Loucy (cell line): Measurements from ENCODE around the gene FAM167B.

Source experiments
- H2AFZ ChIP-seq: fragments of 200-600 bp; sonication (generic); 2 replicates; pipeline ENCODE4 v1.6.0; 2016; ENCODE audit warnings: antibody characterized with exemption, mild to moderate bottlenecking, low read length, moderate library complexity
- H3F3A ChIP-seq: fragments of 200-600 bp; 2 replicates; pipeline ENCODE4 v1.6.0; 2016; ENCODE audit warnings: antibody characterized with exemption, low read depth, mild to moderate bottlenecking
- H3K27me3 ChIP-seq: fragments of 200-600 bp; sonication (generic); 2 replicates; pipeline ENCODE4 v1.6.1; 2014; ENCODE audit warnings: low read length, mild to moderate bottlenecking; ENCODE audit not compliant: insufficient read depth, poor library complexity, severe bottlenecking
- H3K36me3 ChIP-seq: fragments of 200-600 bp; sonication (generic); 2 replicates; pipeline ENCODE4 v1.6.1; 2016; ENCODE audit warnings: low read length; ENCODE audit not compliant: insufficient read depth
- H3K4me1 ChIP-seq: fragments of 200-600 bp; sonication (generic); 2 replicates; pipeline ENCODE4 v1.5.1; 2014; ENCODE audit warnings: low read length, mild to moderate bottlenecking; ENCODE audit not compliant: insufficient read depth, poor library complexity, severe bottlenecking
- H3K4me2 ChIP-seq: fragments of 200-600 bp; sonication (generic); 2 replicates; pipeline ENCODE4 v1.6.0; 2014; ENCODE audit warnings: antibody characterized with exemption, low read length, low read depth, mild to moderate bottlenecking; ENCODE audit not compliant: poor library complexity, severe bottlenecking
- H3K4me3 ChIP-seq: fragments of 200-600 bp; sonication (generic); 2 replicates; pipeline ENCODE4 v1.5.1; 2014; ENCODE audit warnings: low read length, mild to moderate bottlenecking, mixed read lengths; ENCODE audit not compliant: poor library complexity, severe bottlenecking
- H3K79me2 ChIP-seq: fragments of 200-600 bp; sonication (generic); 2 replicates; pipeline ENCODE4 v1.6.1; 2014; ENCODE audit warnings: low read length; ENCODE audit not compliant: insufficient read depth
- H3K9ac ChIP-seq: fragments of 200-600 bp; sonication (generic); 2 replicates; pipeline ENCODE4 v1.6.0; 2014; ENCODE audit warnings: mild to moderate bottlenecking, low read depth, low read length, moderate library complexity; ENCODE audit not compliant: poor library complexity, severe bottlenecking
- H3K9me2 ChIP-seq: fragments of 200-600 bp; sonication (generic); replicated peaks from 2 replicates; pipeline ENCODE4 v1.6.1; 2016; ENCODE audit warnings: low read depth, low read length, mixed read lengths
- H3K9me3 ChIP-seq: fragments of 200-600 bp; sonication (generic); 2 replicates; pipeline ENCODE4 v1.6.1; 2014; ENCODE audit warnings: mild to moderate bottlenecking, antibody characterized with exemption, low read length, low read depth; ENCODE audit not compliant: insufficient read depth
- H4K20me1 ChIP-seq: fragments of 200-600 bp; sonication (generic); 2 replicates; pipeline ENCODE4 v1.6.0; 2014; ENCODE audit warnings: antibody characterized with exemption, low read length, mild to moderate bottlenecking; ENCODE audit not compliant: insufficient read depth, poor library complexity, severe bottlenecking
- CTCF ChIP-seq: fragments of 200-600 bp; sonication (generic); conservative IDR thresholded peaks from 2 replicates; pipeline ENCODE4 v1.5.1; 2014; ENCODE audit warnings: mild to moderate bottlenecking, antibody characterized with exemption, low read length
- EZH2phosphoT487 ChIP-seq: fragments of 200-600 bp; IDR thresholded peaks from 2 replicates; pipeline ENCODE4 v1.6.1; 2018; ENCODE audit warnings: antibody characterized with exemption, mild to moderate bottlenecking, moderate library complexity, borderline replicate concordance

FAM167B gene

DNA sequence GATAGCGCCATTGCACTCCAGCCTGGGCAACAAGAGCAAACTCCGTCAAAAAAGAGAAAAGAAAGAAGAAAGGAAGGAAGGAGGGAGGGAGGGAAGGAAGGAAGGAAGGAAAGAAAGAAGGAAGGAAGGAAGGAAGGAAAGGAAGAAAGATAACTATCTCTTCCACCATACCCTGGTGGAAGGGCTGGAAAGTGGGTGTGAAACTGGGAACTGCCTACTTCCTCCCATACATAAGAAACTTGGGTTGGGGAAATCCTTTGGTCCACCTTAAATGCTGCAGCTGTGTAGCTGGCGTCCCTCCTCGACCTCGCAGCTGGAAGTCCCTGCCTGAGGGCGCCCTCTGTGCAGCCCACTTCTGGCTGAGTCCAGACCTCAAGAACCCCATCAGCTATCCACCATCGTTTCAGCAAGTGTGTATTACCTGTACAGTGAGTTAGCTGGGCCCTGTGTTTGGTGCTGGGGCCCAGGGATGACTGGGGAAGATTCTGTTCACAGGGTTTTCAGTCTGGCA is 4.6 kb upstream of the FAM167B start:
- H3K4me1 ChIP-seq: peaks cover under 1% of the 10 kb centered on the region
- TF ChIP-seq EZH2phosphoT487 (no peak), CTCF (no peak)
- H3K4me3 ChIP-seq: no peak overlapping the region
- no peaks in the 10 kb centered on the region for H3K79me2 ChIP-seq
- no peak overlapping the region for H3K9ac ChIP-seq
- peaks cover 3% of the 10 kb centered on the region; the same call in 1 of the 2 replicates for H3F3A ChIP-seq
- H2AFZ ChIP-seq: no peak overlapping the region
- no peaks in the 10 kb centered on the region for H4K20me1 ChIP-seq
- H3K36me3 ChIP-seq: no peaks in the 10 kb centered on the region
- H3K9me3 ChIP-seq: no peaks in the 10 kb centered on the region
- no peaks in the 10 kb centered on the region for H3K27me3 ChIP-seq
- H3K9me2 ChIP-seq: no peaks in the 10 kb centered on the region
- H3K4me2 ChIP-seq: no peak overlapping the region

GRCh38 chr1:32247452-32247851 is 430 bp downstream of the FAM167B start:
- Histone ChIP-seq H3K4me3 (no peak overlapping the region), H3K4me1 (peaks cover 46% of the 10 kb centered on the region), H3K27me3 (no peaks in the 10 kb centered on the region), H3K9ac (peak overlapping the region; percentile 95), H4K20me1 (no peaks in the 10 kb centered on the region), H3K36me3 (no peaks in the 10 kb centered on the region), H3K9me2 (no peaks in the 10 kb centered on the region), H3K4me2 (peak overlapping the region; percentile 99), H3F3A (peaks cover 6% of the 10 kb centered on the region; the same call in 1 of the 2 replicates), H3K9me3 (no peaks in the 10 kb centered on the region), H3K79me2 (peaks cover 14% of the 10 kb centered on the region), H2AFZ (peak overlapping the region; percentile 70; the same call in 1 of the 2 replicates)
- TF ChIP-seq CTCF (no peak), EZH2phosphoT487 (no peak)

DNA sequence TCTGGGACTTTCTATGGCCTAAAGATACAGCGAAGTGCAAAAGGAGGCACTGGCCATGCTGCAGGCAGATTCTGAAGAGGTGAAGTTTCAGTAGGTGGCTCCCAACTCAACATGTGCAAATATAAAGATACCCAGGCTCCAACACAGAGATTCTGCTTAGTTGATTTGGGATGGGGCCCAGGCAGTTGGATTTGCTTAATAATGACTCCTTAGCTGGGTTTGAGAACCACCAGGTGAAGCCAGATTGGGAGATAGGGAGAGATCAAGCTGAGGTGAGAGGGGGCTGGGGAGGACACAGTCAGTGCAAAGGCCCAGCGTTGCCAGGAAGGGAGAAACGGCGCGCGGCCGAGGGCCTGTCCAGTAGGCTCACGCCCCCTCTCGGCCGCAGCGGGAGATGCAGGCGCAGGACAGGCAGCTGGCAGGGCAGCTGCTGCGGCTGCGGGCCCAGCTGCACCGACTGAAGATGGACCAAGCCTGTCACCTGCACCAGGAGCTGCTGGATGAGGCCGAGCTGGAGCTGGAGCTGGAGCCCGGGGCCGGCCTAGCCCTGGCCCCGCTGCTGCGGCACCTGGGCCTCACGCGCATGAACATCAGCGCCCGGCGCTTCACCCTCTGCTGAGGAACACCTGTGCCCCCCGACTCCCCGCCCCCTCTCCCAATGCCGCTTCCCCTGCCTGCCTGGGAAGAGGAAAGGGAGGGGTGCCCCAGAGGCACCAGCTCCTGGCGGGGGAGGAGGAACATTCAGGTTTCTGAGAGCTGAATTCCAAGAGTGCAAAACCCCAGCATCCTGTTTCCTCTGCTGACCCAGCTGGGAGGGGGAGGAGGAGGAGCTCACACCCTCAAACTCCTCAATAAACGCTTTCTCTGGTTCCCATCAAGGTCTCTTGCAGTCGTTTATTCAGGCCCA is 1.2 kb downstream of the FAM167B start:
- H3K4me2 ChIP-seq: peak overlapping the region; percentile 99
- peak overlapping the region; percentile 75 for H3K4me3 ChIP-seq
- H2AFZ ChIP-seq: peak overlapping the region; percentile 70; the same call in 1 of the 2 replicates
- no peaks in the 10 kb centered on the region for H3K27me3 ChIP-seq
- H3K79me2 ChIP-seq: peaks cover 22% of the 10 kb centered on the region
- no peak for TF ChIP-seq EZH2phosphoT487
- peak; percentile 82 for TF ChIP-seq CTCF
- no peaks in the 10 kb centered on the region for H3K9me2 ChIP-seq
- peaks cover 53% of the 10 kb centered on the region for H3K4me1 ChIP-seq
- H4K20me1 ChIP-seq: no peaks in the 10 kb centered on the region
- H3K9me3 ChIP-seq: no peaks in the 10 kb centered on the region
- peaks cover 6% of the 10 kb centered on the region; the same call in 1 of the 2 replicates for H3F3A ChIP-seq
- no peaks in the 10 kb centered on the region for H3K36me3 ChIP-seq
- peak overlapping the region; percentile 95 for H3K9ac ChIP-seq
